ENCODE results near the gene FASTK. TPM values are rescaled to one million over a fixed set of nuclear protein-coding genes. Genes with fewer than 3 reads are reported as not detected.

The FASTK gene
- total and polyA plus RNA-seq, 2 donors (not counting 3 experiments of a cell fraction or from before 2014, with no cell fraction given) = 73.3 to 113 TPM

DNA sequence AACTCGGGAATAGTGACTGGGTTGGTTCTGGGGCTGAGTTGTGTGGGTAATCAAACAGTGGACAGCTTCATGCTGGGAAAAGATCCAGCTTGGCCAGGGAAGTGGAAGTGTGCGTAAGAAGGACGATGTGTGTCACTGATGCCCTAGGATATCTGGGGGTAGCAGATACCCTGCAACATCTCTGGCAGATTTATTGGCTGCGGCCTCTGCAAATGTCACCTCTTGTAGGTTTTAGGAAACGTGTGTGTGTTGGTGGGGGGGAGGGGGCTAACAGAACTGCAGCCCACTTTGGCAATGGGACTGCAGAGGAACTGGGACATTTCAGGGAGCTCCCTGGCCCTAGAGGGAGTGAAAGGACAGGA, 4.7 kb upstream of the FASTK start:
- H3K4me2 ChIP-seq (ENCODE audit: insufficient read depth, low read length) = peak overlapping the region; percentile 64
- dilution Hi-C loops (cut with MboI; ENCODE audit: extremely low pct_ligation_motif_present, low sequenced_read_pairs) (no loop called here), intact Hi-C loops (cut with micrococcal nuclease) (no loop called here)
- no peak overlapping the region for H3K27ac ChIP-seq (ENCODE audit: insufficient read depth, low read depth, low read length)
- H3K4me1 ChIP-seq (ENCODE audit: control insufficient read depth, extremely low read depth, insufficient read depth, low read length) = peaks cover 56% of the 10 kb centered on the region
- no peaks in the 10 kb centered on the region for H3K27me3 ChIP-seq (ENCODE audit: control insufficient read depth in 2 of 2, insufficient read depth in 2 of 2, low read length in 2 of 2)
- H4K20me1 ChIP-seq (replicated peaks; ENCODE audit: control insufficient read depth, extremely low read depth, insufficient read depth, low read length) = no peaks in the 10 kb centered on the region
- peak; percentile 19 for DNase-seq (ENCODE audit: low read depth, low spot score)
- H3K9ac ChIP-seq (replicated peaks; ENCODE audit: extremely low read depth, insufficient read depth, low read length) = no peak overlapping the region
- no peaks in the 10 kb centered on the region for H3K9me1 ChIP-seq (replicated peaks; ENCODE audit: control insufficient read depth, extremely low read depth, insufficient read depth, low read length)
- no peak overlapping the region for H3K4me3 ChIP-seq (replicated peaks in 1 of 3; ENCODE audit: insufficient read depth in 1 of 3, low read depth in 1 of 3, low read length in 3 of 3)
- CTCF ChIA-PET = interaction anchor here (1.0 to 2.5 kb wide), 9 partner anchors 9 to 99 kb away, joined by 3 to 16 read pairs (median 4); partner anchors contain the start of gene ABCB8
- no TSS peak for BruUV-seq (replicated peaks)
- peak; percentile 4 for FAIRE-seq
- H2AFZ ChIP-seq (ENCODE audit: low read depth, low read length) = no peak overlapping the region
- no peaks in the 10 kb centered on the region for H3K36me3 ChIP-seq (ENCODE audit: control insufficient read depth in 2 of 2, extremely low read depth in 1 of 2, insufficient read depth in 2 of 2, low read length in 2 of 2)
- POLR2A ChIA-PET = interaction anchor here (1.0 kb wide), 1 partner anchor 24 kb away, joined by 4 read pairs; no protein-coding TSS in a partner anchor
- TF ChIP-seq POLR2AphosphoS5 (IDR thresholded peaks at IDR 0.05; ENCODE audit: insufficient read depth, low read depth, low read length) = no peak
- no peak for TF ChIP-seq POLR2A (IDR thresholded peaks at IDR 0.05; ENCODE audit: low read depth, low read length)
- TF ChIP-seq FOS (IDR thresholded peaks at IDR 0.05; ENCODE audit: borderline replicate concordance, insufficient read depth, low read length) = no peak
- TF ChIP-seq, protein P1, sequence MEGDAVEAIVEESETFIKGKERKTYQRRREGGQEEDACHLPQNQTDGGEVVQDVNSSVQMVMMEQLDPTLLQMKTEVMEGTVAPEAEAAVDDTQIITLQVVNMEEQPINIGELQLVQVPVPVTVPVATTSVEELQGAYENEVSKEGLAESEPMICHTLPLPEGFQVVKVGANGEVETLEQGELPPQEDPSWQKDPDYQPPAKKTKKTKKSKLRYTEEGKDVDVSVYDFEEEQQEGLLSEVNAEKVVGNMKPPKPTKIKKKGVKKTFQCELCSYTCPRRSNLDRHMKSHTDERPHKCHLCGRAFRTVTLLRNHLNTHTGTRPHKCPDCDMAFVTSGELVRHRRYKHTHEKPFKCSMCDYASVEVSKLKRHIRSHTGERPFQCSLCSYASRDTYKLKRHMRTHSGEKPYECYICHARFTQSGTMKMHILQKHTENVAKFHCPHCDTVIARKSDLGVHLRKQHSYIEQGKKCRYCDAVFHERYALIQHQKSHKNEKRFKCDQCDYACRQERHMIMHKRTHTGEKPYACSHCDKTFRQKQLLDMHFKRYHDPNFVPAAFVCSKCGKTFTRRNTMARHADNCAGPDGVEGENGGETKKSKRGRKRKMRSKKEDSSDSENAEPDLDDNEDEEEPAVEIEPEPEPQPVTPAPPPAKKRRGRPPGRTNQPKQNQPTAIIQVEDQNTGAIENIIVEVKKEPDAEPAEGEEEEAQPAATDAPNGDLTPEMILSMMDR (IDR thresholded peaks at IDR 0.05; ENCODE audit: extremely low read depth in 1 of 2, insufficient read depth in 1 of 2, low read depth in 1 of 2, low read length in 2 of 2) = no peak
- no peak for TF ChIP-seq JUN (IDR thresholded peaks at IDR 0.05; ENCODE audit: borderline replicate concordance, insufficient read depth, insufficient read length, low read depth)
- no peaks in the 10 kb centered on the region for H3K9me3 ChIP-seq (replicated peaks; ENCODE audit: control insufficient read depth, insufficient read depth, low read length)
- H3K79me2 ChIP-seq (ENCODE audit: control insufficient read depth, insufficient read depth, low read length) = peaks cover 42% of the 10 kb centered on the region

DNA sequence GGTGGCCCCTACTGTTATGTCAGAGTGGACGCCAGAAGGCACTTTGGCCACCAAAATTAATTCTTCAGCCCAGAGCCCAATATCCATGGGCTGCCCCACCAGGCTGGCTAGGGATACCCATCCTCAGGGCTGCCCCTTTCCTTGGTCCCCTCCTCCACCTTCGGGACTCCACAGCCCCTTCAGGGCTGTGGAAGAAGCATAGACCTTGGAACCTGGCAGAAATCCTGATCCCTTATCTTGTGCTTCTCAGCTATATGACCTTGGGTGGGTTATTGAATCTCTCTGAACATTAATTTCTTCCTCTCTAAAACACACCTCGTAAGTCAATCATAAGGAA, 3.2 kb upstream of the FASTK start:
- DNase-seq (ENCODE audit: low read depth, low spot score) (no peak), FAIRE-seq (no peak)
- dilution Hi-C loops (cut with MboI; ENCODE audit: extremely low pct_ligation_motif_present, low sequenced_read_pairs) (no loop called here), intact Hi-C loops (cut with micrococcal nuclease) (no loop called here)
- H3K4me2 ChIP-seq (ENCODE audit: insufficient read depth, low read length) = peak overlapping the region; percentile 71
- ChIA-PET POLR2A (no interaction called here), CTCF (no interaction called here)
- H3K79me2 ChIP-seq (ENCODE audit: control insufficient read depth, insufficient read depth, low read length) = peaks cover 48% of the 10 kb centered on the region
- BruUV-seq (replicated peaks) = no TSS peak
- peak overlapping the region; percentile 48 to 76 (median 62) for H3K4me3 ChIP-seq (replicated peaks in 1 of 3; ENCODE audit: insufficient read depth in 1 of 3, low read depth in 1 of 3, low read length in 3 of 3)
- peaks cover 51% of the 10 kb centered on the region for H3K4me1 ChIP-seq (ENCODE audit: control insufficient read depth, extremely low read depth, insufficient read depth, low read length)
- H4K20me1 ChIP-seq (replicated peaks; ENCODE audit: control insufficient read depth, extremely low read depth, insufficient read depth, low read length) = no peaks in the 10 kb centered on the region
- no peaks in the 10 kb centered on the region for H3K9me3 ChIP-seq (replicated peaks; ENCODE audit: control insufficient read depth, insufficient read depth, low read length)
- no peak for TF ChIP-seq GATA2 (IDR thresholded peaks at IDR 0.05; ENCODE audit: insufficient read depth, insufficient read length, low read depth, low read length)
- no peak for TF ChIP-seq MYC (IDR thresholded peaks at IDR 0.05; ENCODE audit: low read depth, low read length)
- no peak for TF ChIP-seq FOS (IDR thresholded peaks at IDR 0.05; ENCODE audit: borderline replicate concordance, insufficient read depth, low read length)
- no peak for TF ChIP-seq EZH2 (IDR thresholded peaks at IDR 0.05; ENCODE audit: borderline replicate concordance, low read depth, low read length, severe bottlenecking)
- TF ChIP-seq JUN (IDR thresholded peaks at IDR 0.05; ENCODE audit: borderline replicate concordance, insufficient read depth, insufficient read length, low read depth) = no peak
- H3K9ac ChIP-seq (replicated peaks; ENCODE audit: extremely low read depth, insufficient read depth, low read length) = peak overlapping the region; percentile 17
- H3K27me3 ChIP-seq (ENCODE audit: control insufficient read depth in 2 of 2, insufficient read depth in 2 of 2, low read length in 2 of 2) = no peaks in the 10 kb centered on the region
- no peaks in the 10 kb centered on the region for H3K36me3 ChIP-seq (ENCODE audit: control insufficient read depth in 2 of 2, extremely low read depth in 1 of 2, insufficient read depth in 2 of 2, low read length in 2 of 2)
- H2AFZ ChIP-seq (ENCODE audit: low read depth, low read length) = peak overlapping the region; percentile 85
- no peaks in the 10 kb centered on the region for H3K9me1 ChIP-seq (replicated peaks; ENCODE audit: control insufficient read depth, extremely low read depth, insufficient read depth, low read length)
- no peak overlapping the region for H3K27ac ChIP-seq (ENCODE audit: insufficient read depth, low read depth, low read length)
